22Rv1 (cell line): Measurements from ENCODE around the gene BMF.

Experiments used
- H3K27ac ChIP-seq: fragments of 450-650 bp; 2 replicates; pipeline ENCODE4 v1.5.1; 2017
- ZFX ChIP-seq: fragments of 450-650 bp; IDR thresholded peaks from 2 replicates; pipeline ENCODE4 v1.6.1; 2017; ENCODE audit warnings: antibody characterized with exemption, borderline replicate concordance
- TF ChIP-seq, protein P1 (sequence below): fragments of 450-650 bp; IDR thresholded peaks from 2 replicates; pipeline ENCODE4 v1.5.1; 2017; ENCODE audit warnings: mild to moderate bottlenecking

Gene BMF

DNA sequence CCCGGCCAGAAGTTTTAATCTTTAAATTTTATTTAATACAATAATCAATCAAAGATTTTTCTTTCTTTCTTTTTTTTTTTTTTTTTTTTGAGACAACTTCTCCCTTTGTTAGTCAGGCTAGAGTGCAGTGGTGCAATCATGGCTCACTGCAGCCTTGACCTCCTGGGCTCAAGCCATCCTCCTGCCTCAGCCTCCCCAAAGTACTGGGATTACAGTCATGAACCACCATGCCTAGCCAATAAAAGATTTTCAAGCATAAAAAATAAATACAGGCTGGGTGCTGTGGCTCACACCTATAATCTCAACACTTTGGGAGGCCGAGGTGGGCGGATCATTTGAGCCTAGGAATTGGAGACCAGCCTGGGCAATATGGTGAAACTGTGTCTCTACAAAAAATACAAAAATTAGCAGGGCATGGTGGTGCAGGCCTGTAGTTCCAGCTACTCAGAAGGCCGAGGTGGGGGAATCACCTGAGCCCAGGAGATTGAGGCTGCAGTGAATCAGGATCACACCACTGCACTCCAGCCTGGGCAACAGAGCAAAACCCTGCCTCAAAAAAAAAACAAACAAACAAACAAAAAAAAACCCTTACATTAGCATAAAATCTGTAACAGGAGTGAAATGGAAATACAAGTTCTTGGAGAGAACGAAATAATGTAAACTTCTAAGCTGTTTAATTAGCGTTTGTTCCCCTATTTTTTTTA lies 40.6 kb downstream of the BMF start:
- TF ChIP-seq, protein P1, sequence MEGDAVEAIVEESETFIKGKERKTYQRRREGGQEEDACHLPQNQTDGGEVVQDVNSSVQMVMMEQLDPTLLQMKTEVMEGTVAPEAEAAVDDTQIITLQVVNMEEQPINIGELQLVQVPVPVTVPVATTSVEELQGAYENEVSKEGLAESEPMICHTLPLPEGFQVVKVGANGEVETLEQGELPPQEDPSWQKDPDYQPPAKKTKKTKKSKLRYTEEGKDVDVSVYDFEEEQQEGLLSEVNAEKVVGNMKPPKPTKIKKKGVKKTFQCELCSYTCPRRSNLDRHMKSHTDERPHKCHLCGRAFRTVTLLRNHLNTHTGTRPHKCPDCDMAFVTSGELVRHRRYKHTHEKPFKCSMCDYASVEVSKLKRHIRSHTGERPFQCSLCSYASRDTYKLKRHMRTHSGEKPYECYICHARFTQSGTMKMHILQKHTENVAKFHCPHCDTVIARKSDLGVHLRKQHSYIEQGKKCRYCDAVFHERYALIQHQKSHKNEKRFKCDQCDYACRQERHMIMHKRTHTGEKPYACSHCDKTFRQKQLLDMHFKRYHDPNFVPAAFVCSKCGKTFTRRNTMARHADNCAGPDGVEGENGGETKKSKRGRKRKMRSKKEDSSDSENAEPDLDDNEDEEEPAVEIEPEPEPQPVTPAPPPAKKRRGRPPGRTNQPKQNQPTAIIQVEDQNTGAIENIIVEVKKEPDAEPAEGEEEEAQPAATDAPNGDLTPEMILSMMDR: no peak
- TF ChIP-seq ZFX: no peak
- peak overlapping the region; percentile 64; the same call in 1 of the 2 replicates for H3K27ac ChIP-seq

DNA sequence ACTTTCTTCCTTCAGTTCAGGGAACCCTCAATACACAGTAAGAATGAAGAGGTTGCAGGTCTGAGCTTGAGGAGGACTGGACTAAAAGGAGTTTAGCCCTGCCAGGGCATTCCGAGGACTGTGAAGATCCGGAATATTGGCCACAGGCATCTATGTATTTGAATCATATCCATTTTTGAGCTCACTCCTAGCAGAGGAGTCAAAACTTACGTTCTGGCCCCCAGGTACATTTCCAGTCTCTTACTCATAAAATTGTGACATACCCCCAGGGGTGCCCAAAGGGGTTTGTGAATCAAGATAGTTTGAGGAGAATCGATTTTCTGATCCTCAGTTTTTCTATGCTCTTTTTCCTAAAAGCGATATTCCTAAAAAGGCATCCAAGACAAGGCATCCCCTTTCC lies 42.1 kb downstream of the BMF start:
- TF ChIP-seq, protein P1: no peak
- TF ChIP-seq ZFX: no peak

DNA sequence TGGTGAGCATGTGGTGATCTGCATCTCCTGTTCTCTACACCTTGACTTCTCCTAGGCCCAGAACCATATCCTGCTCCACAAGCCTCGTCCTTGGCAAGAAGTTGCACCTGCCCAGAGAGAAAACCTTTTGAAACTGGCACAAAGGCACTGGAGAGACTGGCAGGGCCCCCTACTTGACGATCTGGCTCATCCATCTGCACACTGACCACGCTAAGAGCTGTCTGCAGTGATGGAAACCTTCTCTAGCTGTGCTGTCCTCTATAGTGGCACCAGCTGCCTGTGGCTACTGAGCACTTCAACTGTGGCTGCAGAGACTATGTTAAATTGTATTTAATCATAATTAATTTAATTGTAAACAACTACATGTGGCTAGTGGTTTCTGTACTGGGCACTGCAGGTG lies 43.5 kb downstream of the BMF start:
- H3K27ac ChIP-seq: no peak overlapping the region
- TF ChIP-seq, protein P1: no peak
- TF ChIP-seq ZFX: no peak

More for the DNA sequence above, 42.1 kb downstream of the BMF start:
- no peak overlapping the region for H3K27ac ChIP-seq

DNA sequence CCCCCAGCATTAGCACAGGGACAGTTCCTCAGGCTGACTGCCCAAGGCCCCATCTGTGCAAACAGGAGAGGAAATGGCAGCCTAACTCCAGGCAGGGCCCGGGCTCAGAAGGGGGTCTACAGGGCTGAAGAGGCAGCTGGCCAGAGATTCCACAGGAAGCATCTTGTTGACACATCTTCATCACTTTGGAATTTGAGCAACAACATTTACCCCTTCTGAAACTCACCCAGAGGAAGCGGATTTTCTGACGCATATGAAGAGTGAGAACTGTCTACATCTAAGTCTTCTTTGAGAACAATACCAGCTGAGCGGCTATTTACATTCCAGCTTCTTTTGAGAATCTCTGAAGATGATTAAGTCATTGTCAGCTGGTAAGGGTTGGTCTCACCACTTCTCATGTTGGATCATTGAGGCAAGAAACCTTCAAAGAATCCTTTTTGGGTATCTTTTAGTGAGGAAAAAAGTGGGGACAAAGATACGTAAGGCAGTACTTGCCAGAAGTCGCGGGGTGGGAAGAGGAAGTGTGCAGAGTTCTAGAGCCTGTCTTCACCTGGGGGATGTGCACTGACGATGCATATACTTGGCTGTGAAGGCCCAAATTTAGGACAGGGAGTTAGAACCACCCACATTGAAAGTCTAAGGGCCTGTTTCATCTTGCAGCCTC lies 44.3 kb downstream of the BMF start:
- TF ChIP-seq, protein P1: no peak
- no peak for TF ChIP-seq ZFX
- no peak overlapping the region for H3K27ac ChIP-seq

DNA sequence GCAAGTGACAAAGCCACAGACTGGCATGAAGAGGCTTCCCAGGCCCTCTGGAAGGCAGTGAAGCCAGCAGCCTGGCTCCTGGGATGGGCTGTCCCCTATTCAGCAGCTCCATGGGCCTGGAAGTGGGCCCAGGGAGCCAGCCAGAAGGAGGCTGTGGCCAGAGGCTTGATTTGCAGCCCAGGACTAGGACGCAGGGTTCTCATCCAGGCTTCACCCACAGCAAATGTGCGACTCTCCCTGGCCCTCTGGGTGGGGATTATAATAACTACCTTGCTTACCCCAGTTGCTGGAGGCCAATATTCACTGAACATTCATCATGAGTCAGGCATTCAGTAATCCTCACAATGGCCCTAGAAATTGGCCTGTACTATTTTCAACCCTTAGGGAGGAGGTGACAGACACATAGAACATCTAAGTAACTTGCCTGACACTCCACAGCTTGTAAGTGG lies 45.1 kb downstream of the BMF start:
- H3K27ac ChIP-seq: no peak overlapping the region
- TF ChIP-seq ZFX: no peak
- TF ChIP-seq, protein P1: no peak

DNA sequence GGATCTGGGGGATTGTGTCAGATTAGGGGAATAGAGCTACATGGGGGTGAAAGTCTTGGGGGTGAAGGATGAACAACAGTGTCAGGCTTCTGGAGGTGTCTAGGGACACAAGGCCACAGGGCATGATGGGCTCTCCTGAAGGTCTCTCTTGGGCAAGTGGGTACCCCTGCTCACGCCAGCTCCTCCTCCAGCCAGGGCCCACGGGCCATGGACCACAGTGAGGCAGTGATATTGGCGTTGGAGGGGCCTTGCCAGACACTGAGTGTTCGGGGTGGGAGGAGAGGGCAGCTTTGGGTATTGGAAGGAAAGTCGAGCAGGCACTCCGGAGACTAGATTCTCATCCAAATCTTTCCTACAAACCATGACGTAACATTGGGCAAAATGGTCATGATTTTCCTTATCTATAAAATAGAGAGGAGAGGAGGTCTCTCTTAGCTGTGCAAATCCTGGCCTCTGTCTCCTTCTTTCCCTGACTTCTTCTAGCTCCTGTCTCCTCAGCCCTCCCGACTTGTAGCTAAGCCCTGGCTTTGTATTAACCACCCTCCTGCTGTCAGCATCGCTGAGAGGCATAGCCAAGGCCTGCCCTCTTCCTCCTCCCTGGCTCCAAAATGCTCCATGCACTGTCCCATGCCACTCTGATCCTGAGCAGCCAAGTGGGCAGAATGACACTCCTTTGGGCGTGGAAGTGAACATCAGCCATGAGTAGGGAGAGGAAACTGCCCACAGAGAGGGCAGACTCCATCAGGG lies 45.7 kb downstream of the BMF start:
- no peak overlapping the region for H3K27ac ChIP-seq
- TF ChIP-seq ZFX: no peak
- TF ChIP-seq, protein P1: no peak
